HepG2 (cell line): ENCODE results near the gene LRRC8E. TPM values are rescaled to one million over a fixed set of nuclear protein-coding genes. Genes with fewer than 3 reads are reported as not detected.

Source experiments
- BCL6 ChIP-seq: IDR thresholded peaks from 2 replicates; pipeline ENCODE4 v1.6.1; 2016; ENCODE audit warnings: missing genetic modification reagents, missing compliant biosample characterization
- CBX1 ChIP-seq: IDR thresholded peaks from one replicate; pipeline ENCODE4 v1.6.1; 2016; ENCODE audit warnings: antibody characterized with exemption, low read depth
- IKZF4 ChIP-seq: sonication (generic); formaldehyde crosslinking; IDR thresholded peaks from 2 replicates; pipeline ENCODE4 v1.5.1; 2020; ENCODE audit warnings: borderline replicate concordance, mild to moderate bottlenecking, low read depth, missing genetic modification reagents; ENCODE audit errors: not compliant biosample characterization
- KLF12 ChIP-seq: sonication (generic); formaldehyde crosslinking; IDR thresholded peaks from 2 replicates; pipeline ENCODE4 v1.4.0; 2020; ENCODE audit warnings: missing genetic modification reagents, borderline replicate concordance
- SOX5 ChIP-seq: IDR thresholded peaks from 2 replicates; pipeline ENCODE4 v1.6.1; 2016; ENCODE audit warnings: borderline replicate concordance
- ZNF510 ChIP-seq: sonication (generic); formaldehyde crosslinking; IDR thresholded peaks from 2 replicates; pipeline ENCODE4 v1.4.0; 2020; ENCODE audit warnings: low read depth, mild to moderate bottlenecking, missing genetic modification reagents
- ZNF557 ChIP-seq: sonication (generic); formaldehyde crosslinking; IDR thresholded peaks from 2 replicates; pipeline ENCODE4 v1.4.0; 2020; ENCODE audit warnings: missing genetic modification reagents
- ZNF678 ChIP-seq: sonication (generic); formaldehyde crosslinking; IDR thresholded peaks from 2 replicates; pipeline ENCODE4 v1.4.0; 2020; ENCODE audit warnings: mild to moderate bottlenecking, missing genetic modification reagents
- ZNF7 ChIP-seq: IDR thresholded peaks from 2 replicates; pipeline ENCODE4 v1.6.1; 2016; ENCODE audit warnings: missing biosample characterization, missing genetic modification reagents
- polyA plus RNA-seq, 8 experiments: library from polyadenylated mRNA; depleted of rRNA in 3 of 8; stranded (reverse) in 7 of 8; unstranded in 1 of 8; fragments of >200 nt; fragmentation: Illumina TruSeq in 4 of 8; extraction: Trizol in 4 of 8; gene quantifications; 2 replicates each; pipeline versions ENCODE4 v1.2.1 to v1.2.3, GENCODE V29; 2011 to 2016; ENCODE audit warnings: low read depth in 4 of 8, missing spikeins in 1 of 8, mixed read lengths in 1 of 8; ENCODE audit not compliant: insufficient read depth in 1 of 8
- total RNA-seq, 5 experiments: library from RNA; depleted of rRNA; stranded (reverse); fragments of >200 nt; fragmentation: Illumina TruSeq; extraction: Trizol; gene quantifications; 2 replicates each; pipeline ENCODE4 v1.2.3, GENCODE V29; 2016; ENCODE audit warnings: low read depth in 1 of 5
- TF ChIP-seq, protein P1 (sequence below): sonication (generic); formaldehyde crosslinking; IDR thresholded peaks from 2 replicates; pipeline ENCODE4 v1.4.0; 2020; ENCODE audit warnings: missing genetic modification reagents, borderline replicate concordance

The LRRC8E gene
- total and polyA plus RNA-seq, 2 of the 13 experiments (the other 11 are each of a cell fraction or from before 2014, with no cell fraction given), result 8.0 to 10.3 TPM

DNA sequence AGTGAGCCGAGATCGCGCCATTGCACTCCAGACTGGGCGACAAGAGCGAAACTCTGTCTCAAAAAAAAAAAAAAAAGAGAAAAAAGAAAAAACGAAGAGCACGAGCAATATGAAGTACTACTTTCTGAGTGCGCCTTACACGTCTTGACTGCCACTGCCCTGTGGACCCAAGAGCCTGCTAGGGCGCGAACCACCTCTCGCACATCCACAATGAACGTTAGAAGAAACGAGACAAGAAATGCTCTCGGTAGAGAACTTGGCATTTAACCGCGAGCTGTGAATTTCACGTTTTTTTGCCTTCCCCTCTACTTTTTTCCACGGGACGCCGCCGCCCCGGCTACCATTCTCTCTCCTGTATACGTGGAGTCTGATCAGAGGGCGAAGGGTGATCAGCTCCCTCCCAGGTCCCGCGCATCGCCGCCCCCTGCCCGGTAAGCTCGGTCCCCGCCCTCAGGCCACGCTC is 54.7 kb downstream of the LRRC8E start (continued):
- TF ChIP-seq ZNF7 (CRISPR knock-in tag), result no peak
- peak; percentile 29 for TF ChIP-seq IKZF4
- TF ChIP-seq ZNF557 (CRISPR knock-in tag), result 0 out of 2 replicates have a peak, but pooled peaks have one; percentile 0
- TF ChIP-seq CBX1, result no peak
- 0 out of 2 replicates have a peak, but pooled peaks have one; percentile 25 for TF ChIP-seq ZNF510 (CRISPR knock-in tag)
- 0 out of 2 replicates have a peak, but pooled peaks have one; percentile 48 for TF ChIP-seq ZNF678
- TF ChIP-seq KLF12 (CRISPR knock-in tag), result peak; percentile 39; the same call in 1 of the 2 replicates
- TF ChIP-seq BCL6 (CRISPR knock-in tag), result no peak
- TF ChIP-seq SOX5 (CRISPR knock-in tag), result 0 out of 2 replicates have a peak, but pooled peaks have one; percentile 27
- TF ChIP-seq, protein P1, sequence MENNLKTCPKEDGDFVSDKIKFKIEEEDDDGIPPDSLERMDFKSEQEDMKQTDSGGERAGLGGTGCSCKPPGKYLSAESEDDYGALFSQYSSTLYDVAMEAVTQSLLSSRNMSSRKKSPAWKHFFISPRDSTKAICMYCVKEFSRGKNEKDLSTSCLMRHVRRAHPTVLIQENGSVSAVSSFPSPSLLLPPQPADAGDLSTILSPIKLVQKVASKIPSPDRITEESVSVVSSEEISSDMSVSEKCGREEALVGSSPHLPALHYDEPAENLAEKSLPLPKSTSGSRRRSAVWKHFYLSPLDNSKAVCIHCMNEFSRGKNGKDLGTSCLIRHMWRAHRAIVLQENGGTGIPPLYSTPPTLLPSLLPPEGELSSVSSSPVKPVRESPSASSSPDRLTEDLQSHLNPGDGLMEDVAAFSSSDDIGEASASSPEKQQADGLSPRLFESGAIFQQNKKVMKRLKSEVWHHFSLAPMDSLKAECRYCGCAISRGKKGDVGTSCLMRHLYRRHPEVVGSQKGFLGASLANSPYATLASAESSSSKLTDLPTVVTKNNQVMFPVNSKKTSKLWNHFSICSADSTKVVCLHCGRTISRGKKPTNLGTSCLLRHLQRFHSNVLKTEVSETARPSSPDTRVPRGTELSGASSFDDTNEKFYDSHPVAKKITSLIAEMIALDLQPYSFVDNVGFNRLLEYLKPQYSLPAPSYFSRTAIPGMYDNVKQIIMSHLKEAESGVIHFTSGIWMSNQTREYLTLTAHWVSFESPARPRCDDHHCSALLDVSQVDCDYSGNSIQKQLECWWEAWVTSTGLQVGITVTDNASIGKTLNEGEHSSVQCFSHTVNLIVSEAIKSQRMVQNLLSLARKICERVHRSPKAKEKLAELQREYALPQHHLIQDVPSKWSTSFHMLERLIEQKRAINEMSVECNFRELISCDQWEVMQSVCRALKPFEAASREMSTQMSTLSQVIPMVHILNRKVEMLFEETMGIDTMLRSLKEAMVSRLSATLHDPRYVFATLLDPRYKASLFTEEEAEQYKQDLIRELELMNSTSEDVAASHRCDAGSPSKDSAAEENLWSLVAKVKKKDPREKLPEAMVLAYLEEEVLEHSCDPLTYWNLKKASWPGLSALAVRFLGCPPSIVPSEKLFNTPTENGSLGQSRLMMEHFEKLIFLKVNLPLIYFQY (CRISPR knock-in tag), result 0 out of 2 replicates have a peak, but pooled peaks have one; percentile 52
